OCI-LY1 (cell line): Measurements from ENCODE around the gene PBX1.

Experiments used
- H2AFZ ChIP-seq: fragments of 200-600 bp; sonication (generic), shearing (Covaris generic); 2 replicates; pipeline ENCODE4 v1.6.0; 2014; ENCODE audit warnings: antibody characterized with exemption, mild to moderate bottlenecking, low read length
- H3F3A ChIP-seq: fragments of 200-600 bp; sonication (generic), shearing (Covaris generic); 2 replicates; pipeline ENCODE4 v1.6.0; 2014; ENCODE audit warnings: mild to moderate bottlenecking, antibody characterized with exemption, low read length, moderate library complexity; ENCODE audit not compliant: insufficient read depth
- H3K27ac ChIP-seq: fragments of 200-600 bp; sonication (generic); 2 replicates; pipeline ENCODE4 v1.5.1; 2014; ENCODE audit warnings: low read length, mixed run types, mild to moderate bottlenecking, low read depth; ENCODE audit not compliant: poor library complexity, severe bottlenecking
- H3K27me3 ChIP-seq: fragments of 200-600 bp; sonication (generic); 2 replicates; pipeline ENCODE4 v1.6.0; 2014; ENCODE audit warnings: antibody characterized with exemption, mild to moderate bottlenecking, low read length, moderate library complexity; ENCODE audit not compliant: insufficient read depth
- H3K36me3 ChIP-seq: fragments of 200-600 bp; sonication (generic); 2 replicates; pipeline ENCODE4 v1.6.1; 2014; ENCODE audit warnings: mild to moderate bottlenecking, antibody characterized with exemption, low read length, moderate library complexity, mixed read lengths; ENCODE audit not compliant: insufficient read depth
- H3K4me1 ChIP-seq: fragments of 200-600 bp; sonication (generic); 2 replicates; pipeline ENCODE4 v1.5.1; 2014; ENCODE audit warnings: mild to moderate bottlenecking, low read length, moderate library complexity; ENCODE audit not compliant: insufficient read depth, severe bottlenecking
- H3K4me2 ChIP-seq: fragments of 200-600 bp; sonication (generic), shearing (Covaris generic); 2 replicates; pipeline ENCODE4 v1.6.1; 2014; ENCODE audit warnings: low read length
- H3K4me3 ChIP-seq: fragments of 200-600 bp; sonication (generic); 2 replicates; pipeline ENCODE4 v1.5.1; 2014; ENCODE audit warnings: low read length, low read depth, mild to moderate bottlenecking, mixed read lengths; ENCODE audit not compliant: poor library complexity, severe bottlenecking
- H3K79me2 ChIP-seq: fragments of 200-600 bp; shearing (Covaris generic); 2 replicates; pipeline ENCODE4 v1.6.1; 2016; ENCODE audit warnings: mixed run types, low read length, mixed read lengths; ENCODE audit not compliant: insufficient read depth
- H3K9ac ChIP-seq: fragments of 200-600 bp; sonication (generic), shearing (Covaris generic); 2 replicates; pipeline ENCODE4 v1.6.1; 2014; ENCODE audit warnings: mild to moderate bottlenecking, low read length, mixed read lengths
- H3K9me2 ChIP-seq: fragments of 200-600 bp; sonication (generic), shearing (Covaris generic); 2 replicates; pipeline ENCODE4 v1.6.1; 2014; ENCODE audit warnings: low read depth, mild to moderate bottlenecking, low read length, mixed read lengths
- H3K9me3 ChIP-seq: fragments of 200-600 bp; shearing (Covaris generic); 2 replicates; pipeline ENCODE4 v1.6.1; 2014; ENCODE audit warnings: low read length, mixed read lengths
- H4K20me1 ChIP-seq: fragments of 200-600 bp; sonication (generic), shearing (Covaris generic); 2 replicates; pipeline ENCODE4 v1.6.0; 2016; ENCODE audit warnings: mild to moderate bottlenecking, low read length; ENCODE audit not compliant: insufficient read depth
- EZH2 ChIP-seq: fragments of 200-600 bp; sonication (generic), shearing (Covaris generic); IDR thresholded peaks from 2 replicates; pipeline ENCODE4 v1.8.0; 2017; ENCODE audit warnings: borderline replicate concordance, mixed run types, mild to moderate bottlenecking, antibody characterized with exemption, low read length, moderate library complexity, mixed read lengths
- TF ChIP-seq, protein P1 (sequence below): fragments of 200-600 bp; sonication (generic), shearing (Covaris generic); IDR thresholded peaks from 2 replicates; pipeline ENCODE4 v1.5.1; 2017; ENCODE audit warnings: mild to moderate bottlenecking, antibody characterized with exemption, low read length, moderate library complexity, mixed read lengths

The PBX1 gene

DNA sequence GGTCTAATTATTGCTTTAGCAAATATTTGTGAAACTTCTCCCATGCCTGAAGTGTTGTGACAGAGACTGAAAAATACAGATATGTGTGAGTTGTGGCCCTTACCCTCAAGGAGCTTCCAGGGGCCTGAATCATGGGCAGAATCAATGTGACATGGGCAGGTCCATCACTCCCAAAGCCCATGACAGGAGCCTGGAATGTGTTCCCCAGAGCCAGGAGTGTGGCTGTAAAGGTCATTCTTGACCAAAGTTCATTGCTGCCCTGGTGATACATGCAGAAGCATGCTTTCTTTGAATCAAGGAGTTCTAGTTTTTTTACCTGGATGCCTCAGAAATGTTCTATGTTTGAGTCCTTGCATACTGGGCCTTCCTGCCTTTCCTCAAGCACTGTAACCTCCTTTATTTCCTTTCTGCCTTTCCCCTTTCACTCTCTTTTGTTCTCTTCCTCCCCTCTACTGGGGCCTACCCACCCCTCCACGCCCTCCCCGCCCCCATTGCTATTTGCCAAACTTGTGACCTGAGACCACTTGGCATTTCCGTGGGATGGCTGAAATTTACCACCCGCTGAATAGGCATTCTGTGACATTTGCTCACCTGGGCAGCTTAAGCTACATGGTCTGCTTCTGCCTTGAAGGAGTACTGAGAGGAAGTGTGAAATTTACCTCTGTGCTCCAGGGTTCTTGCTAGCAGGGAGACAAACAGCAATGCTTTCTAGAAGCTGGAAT lies 19.7 kb downstream of the PBX1 start:
- Histone ChIP-seq H3K4me2 (no peak overlapping the region), H3K9ac (no peak overlapping the region), H3K27ac (no peak overlapping the region), H3F3A (no peaks in the 10 kb centered on the region), H3K79me2 (no peaks in the 10 kb centered on the region), H4K20me1 (no peaks in the 10 kb centered on the region), H3K9me2 (no peaks in the 10 kb centered on the region), H3K4me3 (no peak overlapping the region), H3K36me3 (no peaks in the 10 kb centered on the region), H3K27me3 (no peaks in the 10 kb centered on the region), H3K9me3 (no peaks in the 10 kb centered on the region), H2AFZ (no peak overlapping the region), H3K4me1 (no peaks in the 10 kb centered on the region)
- TF ChIP-seq, protein P1, sequence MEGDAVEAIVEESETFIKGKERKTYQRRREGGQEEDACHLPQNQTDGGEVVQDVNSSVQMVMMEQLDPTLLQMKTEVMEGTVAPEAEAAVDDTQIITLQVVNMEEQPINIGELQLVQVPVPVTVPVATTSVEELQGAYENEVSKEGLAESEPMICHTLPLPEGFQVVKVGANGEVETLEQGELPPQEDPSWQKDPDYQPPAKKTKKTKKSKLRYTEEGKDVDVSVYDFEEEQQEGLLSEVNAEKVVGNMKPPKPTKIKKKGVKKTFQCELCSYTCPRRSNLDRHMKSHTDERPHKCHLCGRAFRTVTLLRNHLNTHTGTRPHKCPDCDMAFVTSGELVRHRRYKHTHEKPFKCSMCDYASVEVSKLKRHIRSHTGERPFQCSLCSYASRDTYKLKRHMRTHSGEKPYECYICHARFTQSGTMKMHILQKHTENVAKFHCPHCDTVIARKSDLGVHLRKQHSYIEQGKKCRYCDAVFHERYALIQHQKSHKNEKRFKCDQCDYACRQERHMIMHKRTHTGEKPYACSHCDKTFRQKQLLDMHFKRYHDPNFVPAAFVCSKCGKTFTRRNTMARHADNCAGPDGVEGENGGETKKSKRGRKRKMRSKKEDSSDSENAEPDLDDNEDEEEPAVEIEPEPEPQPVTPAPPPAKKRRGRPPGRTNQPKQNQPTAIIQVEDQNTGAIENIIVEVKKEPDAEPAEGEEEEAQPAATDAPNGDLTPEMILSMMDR: no peak
- TF ChIP-seq EZH2: no peak

- Histone ChIP-seq H3K4me3 (no peak overlapping the region), H4K20me1 (no peaks in the 10 kb centered on the region), H3K27me3 (no peaks in the 10 kb centered on the region), H3K9ac (no peak overlapping the region), H3K4me1 (no peaks in the 10 kb centered on the region), H3K9me3 (no peaks in the 10 kb centered on the region), H2AFZ (no peak overlapping the region), H3K27ac (no peak overlapping the region), H3K4me2 (no peak overlapping the region), H3K36me3 (no peaks in the 10 kb centered on the region), H3F3A (no peaks in the 10 kb centered on the region), H3K79me2 (no peaks in the 10 kb centered on the region), H3K9me2 (no peaks in the 10 kb centered on the region)
- no peak for TF ChIP-seq EZH2
- TF ChIP-seq, protein P1: no peak
Measured at GRCh38 chr1:164579381-164579780, 20.4 kb downstream of the PBX1 start.

DNA sequence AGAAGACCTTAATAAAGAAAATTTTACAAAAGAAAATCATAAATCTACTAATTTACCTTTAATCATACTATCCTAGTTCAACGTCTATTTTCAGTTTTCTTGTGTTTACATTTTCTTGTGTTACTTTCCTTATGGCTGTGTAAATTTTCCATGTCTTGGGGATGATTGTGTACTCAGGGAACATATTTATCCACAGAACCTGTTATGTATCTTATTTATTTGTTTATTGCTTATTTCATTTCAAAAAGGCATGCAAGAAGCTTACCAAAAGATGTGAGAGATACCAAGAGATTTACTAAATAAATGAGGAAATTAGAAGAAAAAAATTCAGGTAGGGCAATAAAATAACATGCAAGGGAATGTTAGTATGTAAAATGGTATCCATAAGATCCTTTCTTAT lies 22.8 kb downstream of the PBX1 start:
- no peak for TF ChIP-seq EZH2
- TF ChIP-seq, protein P1: no peak
- Histone ChIP-seq H3K27me3 (no peaks in the 10 kb centered on the region), H3K4me3 (no peak overlapping the region), H3K36me3 (no peaks in the 10 kb centered on the region), H2AFZ (no peak overlapping the region), H3F3A (no peaks in the 10 kb centered on the region), H3K9ac (no peak overlapping the region), H3K9me2 (no peaks in the 10 kb centered on the region), H3K79me2 (no peaks in the 10 kb centered on the region), H3K4me2 (no peak overlapping the region), H3K4me1 (no peaks in the 10 kb centered on the region), H3K9me3 (no peaks in the 10 kb centered on the region), H4K20me1 (no peaks in the 10 kb centered on the region), H3K27ac (no peak overlapping the region)
